ENCODE data around the gene RSAD1.

- no peak for TF ChIP-seq ZBTB33 (IDR thresholded peaks at IDR 0.05)
- TF ChIP-seq CTCF (IDR thresholded peaks at IDR 0.05; ENCODE audit: low read depth, low read length, missing input control): no peak
- TF ChIP-seq TAF1 (conservative IDR thresholded peaks at IDR 0.05): no peak
- TF ChIP-seq RAD21 (IDR thresholded peaks at IDR 0.05): no peak
- no peak for TF ChIP-seq ATF3 (IDR thresholded peaks at IDR 0.05)
- no peak for TF ChIP-seq REST (IDR thresholded peaks at IDR 0.05)
- TF ChIP-seq SP1 (IDR thresholded peaks at IDR 0.05): no peak
- TF ChIP-seq FOXA1 (IDR thresholded peaks at IDR 0.05): no peak
- TF ChIP-seq EGR1 (IDR thresholded peaks at IDR 0.05; ENCODE audit: low read depth in 2 of 2): no peak
- no peak for TF ChIP-seq GABPA (IDR thresholded peaks at IDR 0.05 in 1 of 2, conservative IDR thresholded peaks at IDR 0.05 in 1 of 2)
- no peak for TF ChIP-seq JUND (IDR thresholded peaks at IDR 0.05)
- TF ChIP-seq RXRA (IDR thresholded peaks at IDR 0.05): peak in 1 of 2 donors; percentile 29
Measured at GRCh38 chr17:50447870-50448595, 30.6 kb upstream of the RSAD1 start.

Measured in liver (tissue), 3 donors.